Measurements from ENCODE around the gene FAM107B. TPM values are rescaled to one million over a fixed set of nuclear protein-coding genes. Genes with fewer than 3 reads are reported as not detected.

Gene FAM107B
- total RNA-seq, 1 experiment from 2014 or later: 41.6 TPM

DNA sequence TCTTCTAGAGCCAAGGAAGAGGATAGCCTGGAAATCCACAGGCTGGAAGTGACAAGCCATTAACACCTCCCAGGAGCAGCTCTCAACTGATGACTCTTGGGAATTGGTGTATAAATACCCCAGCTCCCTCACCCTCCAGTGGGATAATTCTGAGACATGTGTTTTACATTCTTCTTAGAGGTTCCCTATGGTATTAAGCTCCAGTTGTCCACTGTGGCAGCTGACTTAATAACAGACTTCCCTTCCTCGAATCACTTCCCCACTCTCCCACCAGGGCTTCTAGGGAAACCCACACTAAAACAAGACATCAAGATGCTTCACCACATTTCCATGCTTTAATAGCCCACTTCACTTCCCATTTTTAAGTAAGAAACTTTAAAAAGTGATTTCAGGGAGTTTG is 47.2 kb downstream of the FAM107B start:
- peaks cover 0 to 4% of the 10 kb centered on the region in 2 experiments; a peak in 1 of 4 replicates for H3K9me3 ChIP-seq (ENCODE audit: control insufficient read depth in 1 of 2, insufficient read depth in 1 of 2, low read depth in 1 of 2, low read length in 2 of 2)
- peaks cover 17% of the 10 kb centered on the region; the same call in 1 of the 2 replicates for H3K27me3 ChIP-seq (ENCODE audit: insufficient read depth, low read length)
- no peak for ATAC-seq
- BruUV-seq (replicated peaks): no TSS peak
- H3K4me2 ChIP-seq (ENCODE audit: low read length): no peak overlapping the region
- no peak overlapping the region for H2AFZ ChIP-seq (ENCODE audit: low read depth, low read length, poor library complexity, severe bottlenecking)
- no peak overlapping the region for H3K4me3 ChIP-seq (replicated peaks in 1 of 2; ENCODE audit: low read depth in 1 of 2, low read length in 2 of 2)
- no peaks in the 10 kb centered on the region for H3K4me1 ChIP-seq (ENCODE audit: control insufficient read depth in 1 of 2, insufficient read depth in 2 of 2, low read length in 2 of 2)
- RAD21 ChIA-PET (ENCODE audit: low non-redundant PET in 1 of 2, low total read pairs in 2 of 2, uncharacterized antibody in 2 of 2, unreplicated experiment in 2 of 2): no interaction called here
- H3K9me2 ChIP-seq (ENCODE audit: insufficient read depth): no peaks in the 10 kb centered on the region
- TF ChIP-seq ZFX (IDR thresholded peaks at IDR 0.05) (no peak), SIN3A (IDR thresholded peaks at IDR 0.05; ENCODE audit: low read depth) (no peak), EZH2phosphoT487 (IDR thresholded peaks at IDR 0.05; ENCODE audit: borderline replicate concordance) (no peak), MAX (IDR thresholded peaks at IDR 0.05) (no peak), POLR2AphosphoS5 (IDR thresholded peaks at IDR 0.05; ENCODE audit: low read depth, low read length) (no peak), SP1 (IDR thresholded peaks at IDR 0.05; ENCODE audit: low read depth) (no peak), RAD21 (IDR thresholded peaks at IDR 0.05; ENCODE audit: low read depth) (no peak), CBX3 (IDR thresholded peaks at IDR 0.05; ENCODE audit: low read depth) (no peak), SRF (IDR thresholded peaks at IDR 0.05; ENCODE audit: low read depth) (no peak), ATF3 (IDR thresholded peaks at IDR 0.05) (no peak), EGR1 (IDR thresholded peaks at IDR 0.05; ENCODE audit: low read depth) (no peak), YY1 (IDR thresholded peaks at IDR 0.05; ENCODE audit: extremely low read depth, insufficient replicate concordance, low read depth, low read length) (no peak)
- TF ChIP-seq, protein P1, sequence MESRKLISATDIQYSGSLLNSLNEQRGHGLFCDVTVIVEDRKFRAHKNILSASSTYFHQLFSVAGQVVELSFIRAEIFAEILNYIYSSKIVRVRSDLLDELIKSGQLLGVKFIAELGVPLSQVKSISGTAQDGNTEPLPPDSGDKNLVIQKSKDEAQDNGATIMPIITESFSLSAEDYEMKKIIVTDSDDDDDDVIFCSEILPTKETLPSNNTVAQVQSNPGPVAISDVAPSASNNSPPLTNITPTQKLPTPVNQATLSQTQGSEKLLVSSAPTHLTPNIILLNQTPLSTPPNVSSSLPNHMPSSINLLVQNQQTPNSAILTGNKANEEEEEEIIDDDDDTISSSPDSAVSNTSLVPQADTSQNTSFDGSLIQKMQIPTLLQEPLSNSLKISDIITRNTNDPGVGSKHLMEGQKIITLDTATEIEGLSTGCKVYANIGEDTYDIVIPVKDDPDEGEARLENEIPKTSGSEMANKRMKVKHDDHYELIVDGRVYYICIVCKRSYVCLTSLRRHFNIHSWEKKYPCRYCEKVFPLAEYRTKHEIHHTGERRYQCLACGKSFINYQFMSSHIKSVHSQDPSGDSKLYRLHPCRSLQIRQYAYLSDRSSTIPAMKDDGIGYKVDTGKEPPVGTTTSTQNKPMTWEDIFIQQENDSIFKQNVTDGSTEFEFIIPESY (IDR thresholded peaks at IDR 0.05; ENCODE audit: extremely low read depth, insufficient replicate concordance, low read length): no peak
- TF ChIP-seq, protein P2, sequence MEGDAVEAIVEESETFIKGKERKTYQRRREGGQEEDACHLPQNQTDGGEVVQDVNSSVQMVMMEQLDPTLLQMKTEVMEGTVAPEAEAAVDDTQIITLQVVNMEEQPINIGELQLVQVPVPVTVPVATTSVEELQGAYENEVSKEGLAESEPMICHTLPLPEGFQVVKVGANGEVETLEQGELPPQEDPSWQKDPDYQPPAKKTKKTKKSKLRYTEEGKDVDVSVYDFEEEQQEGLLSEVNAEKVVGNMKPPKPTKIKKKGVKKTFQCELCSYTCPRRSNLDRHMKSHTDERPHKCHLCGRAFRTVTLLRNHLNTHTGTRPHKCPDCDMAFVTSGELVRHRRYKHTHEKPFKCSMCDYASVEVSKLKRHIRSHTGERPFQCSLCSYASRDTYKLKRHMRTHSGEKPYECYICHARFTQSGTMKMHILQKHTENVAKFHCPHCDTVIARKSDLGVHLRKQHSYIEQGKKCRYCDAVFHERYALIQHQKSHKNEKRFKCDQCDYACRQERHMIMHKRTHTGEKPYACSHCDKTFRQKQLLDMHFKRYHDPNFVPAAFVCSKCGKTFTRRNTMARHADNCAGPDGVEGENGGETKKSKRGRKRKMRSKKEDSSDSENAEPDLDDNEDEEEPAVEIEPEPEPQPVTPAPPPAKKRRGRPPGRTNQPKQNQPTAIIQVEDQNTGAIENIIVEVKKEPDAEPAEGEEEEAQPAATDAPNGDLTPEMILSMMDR (IDR thresholded peaks at IDR 0.05 in 2 of 3, conservative IDR thresholded peaks at IDR 0.05 in 1 of 3; ENCODE audit: borderline replicate concordance in 1 of 3, insufficient read depth in 1 of 3, low read depth in 2 of 3, low read length in 2 of 3): no peak
- TF ChIP-seq, protein P3, sequence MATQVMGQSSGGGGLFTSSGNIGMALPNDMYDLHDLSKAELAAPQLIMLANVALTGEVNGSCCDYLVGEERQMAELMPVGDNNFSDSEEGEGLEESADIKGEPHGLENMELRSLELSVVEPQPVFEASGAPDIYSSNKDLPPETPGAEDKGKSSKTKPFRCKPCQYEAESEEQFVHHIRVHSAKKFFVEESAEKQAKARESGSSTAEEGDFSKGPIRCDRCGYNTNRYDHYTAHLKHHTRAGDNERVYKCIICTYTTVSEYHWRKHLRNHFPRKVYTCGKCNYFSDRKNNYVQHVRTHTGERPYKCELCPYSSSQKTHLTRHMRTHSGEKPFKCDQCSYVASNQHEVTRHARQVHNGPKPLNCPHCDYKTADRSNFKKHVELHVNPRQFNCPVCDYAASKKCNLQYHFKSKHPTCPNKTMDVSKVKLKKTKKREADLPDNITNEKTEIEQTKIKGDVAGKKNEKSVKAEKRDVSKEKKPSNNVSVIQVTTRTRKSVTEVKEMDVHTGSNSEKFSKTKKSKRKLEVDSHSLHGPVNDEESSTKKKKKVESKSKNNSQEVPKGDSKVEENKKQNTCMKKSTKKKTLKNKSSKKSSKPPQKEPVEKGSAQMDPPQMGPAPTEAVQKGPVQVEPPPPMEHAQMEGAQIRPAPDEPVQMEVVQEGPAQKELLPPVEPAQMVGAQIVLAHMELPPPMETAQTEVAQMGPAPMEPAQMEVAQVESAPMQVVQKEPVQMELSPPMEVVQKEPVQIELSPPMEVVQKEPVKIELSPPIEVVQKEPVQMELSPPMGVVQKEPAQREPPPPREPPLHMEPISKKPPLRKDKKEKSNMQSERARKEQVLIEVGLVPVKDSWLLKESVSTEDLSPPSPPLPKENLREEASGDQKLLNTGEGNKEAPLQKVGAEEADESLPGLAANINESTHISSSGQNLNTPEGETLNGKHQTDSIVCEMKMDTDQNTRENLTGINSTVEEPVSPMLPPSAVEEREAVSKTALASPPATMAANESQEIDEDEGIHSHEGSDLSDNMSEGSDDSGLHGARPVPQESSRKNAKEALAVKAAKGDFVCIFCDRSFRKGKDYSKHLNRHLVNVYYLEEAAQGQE (IDR thresholded peaks at IDR 0.05; ENCODE audit: low read depth): no peak
- POLR2A ChIA-PET: no interaction called here
- H3K36me3 ChIP-seq (ENCODE audit: control insufficient read depth in 1 of 2, insufficient read depth in 2 of 2, low read length in 2 of 2): no peaks in the 10 kb centered on the region
- H3K27ac ChIP-seq (ENCODE audit: low read depth, low read length): no peak overlapping the region
- H4K20me1 ChIP-seq (ENCODE audit: insufficient read depth): no peaks in the 10 kb centered on the region
- no peaks in the 10 kb centered on the region for H3K79me2 ChIP-seq (ENCODE audit: insufficient read depth, low read length)
- intact Hi-C loops (cut with micrococcal nuclease): no loop called here
- DNase-seq (ENCODE audit: low read depth, low spot score): no peak
- CTCF ChIA-PET: no interaction called here
- no peak overlapping the region for H3K9ac ChIP-seq (ENCODE audit: low read length)
